Smooth muscle cell (in vitro differentiated cells): ENCODE data around the gene CIB4. TPM values are rescaled to one million over a fixed set of nuclear protein-coding genes. Genes with fewer than 3 reads are reported as not detected.
"Not testable (repeated sequence)": the region's sequence is repeated elsewhere in the genome, so short reads cannot be mapped to it uniquely, and the experiment has no call there.

Experiments used
- DNase-seq: peaks from one replicate; lab custom pipeline; 2025; ENCODE audit not compliant: unreplicated experiment; lab: John Stamatoyannopoulos, UW
- H2AFZ ChIP-seq: fragments of 200-600 bp; sonication (generic); 2 replicates; pipeline ENCODE4 v1.6.0; 2016; ENCODE audit warnings: antibody characterized with exemption, low read depth, mild to moderate bottlenecking
- H3F3A ChIP-seq: fragments of 200-600 bp; sonication (generic); 2 replicates; pipeline ENCODE4 v1.6.0; 2017; ENCODE audit warnings: antibody characterized with exemption, low read depth
- H3K27ac ChIP-seq: fragments of 200-600 bp; sonication (generic); 2 replicates; pipeline ENCODE4 v1.5.1; 2016; ENCODE audit warnings: low read depth, mild to moderate bottlenecking
- H3K27me3 ChIP-seq: fragments of 200-600 bp; sonication (generic); 2 replicates; pipeline ENCODE4 v1.6.1; 2016; ENCODE audit warnings: low read depth, mild to moderate bottlenecking
- H3K36me3 ChIP-seq: fragments of 200-600 bp; sonication (generic); 2 replicates; pipeline ENCODE4 v1.5.1; 2016; ENCODE audit warnings: low read depth
- H3K4me1 ChIP-seq: fragments of 200-600 bp; sonication (generic); 2 replicates; pipeline ENCODE4 v1.5.1; 2016; ENCODE audit warnings: low read depth
- H3K4me2 ChIP-seq: fragments of 200-600 bp; sonication (generic); 2 replicates; pipeline ENCODE4 v1.6.0; 2016; ENCODE audit warnings: mild to moderate bottlenecking
- H3K4me3 ChIP-seq: fragments of 200-600 bp; sonication (generic); 2 replicates; pipeline ENCODE4 v1.5.1; 2016; ENCODE audit warnings: mild to moderate bottlenecking
- H3K79me2 ChIP-seq: fragments of 200-600 bp; sonication (generic); 2 replicates; pipeline ENCODE4 v1.6.0; 2016; ENCODE audit warnings: low read depth, mild to moderate bottlenecking
- H3K9ac ChIP-seq: fragments of 200-600 bp; sonication (generic); 2 replicates; pipeline ENCODE4 v1.6.0; 2016; ENCODE audit warnings: low read depth
- H3K9me3 ChIP-seq: fragments of 200-600 bp; sonication (generic); replicated peaks from 2 replicates; pipeline ENCODE4 v1.5.1; 2016; ENCODE audit warnings: low read depth
- H4K20me1 ChIP-seq: fragments of 200-600 bp; sonication (generic); 2 replicates; pipeline ENCODE4 v1.6.0; 2016; ENCODE audit warnings: low read depth
- WGBS: methylation state at CpG from one replicate; pipeline ENCODE4 v1.1.7; 2016; ENCODE audit warnings: low lambda C conversion rate; 5-methylcytosine and 5-hydroxymethylcytosine counted together
- polyA plus RNA-seq: library from polyadenylated mRNA; unstranded; fragments of >200 nt; fragmentation: Nextera tagmentation; extraction: Ambion mirVana; gene quantifications from 2 replicates; pipeline ENCODE4 v1.2.1, GENCODE V29; 2016
- total RNA-seq: library from RNA; depleted of rRNA; stranded (reverse); fragments of >200 nt; gene quantifications from 2 replicates; pipeline ENCODE4 v1.2.3, GENCODE V29; 2014
- TF ChIP-seq, protein P1 (sequence below): fragments of 200-600 bp; sonication (generic); IDR thresholded peaks from 2 replicates; pipeline ENCODE4 v1.5.1; 2017; ENCODE audit warnings: borderline replicate concordance, mild to moderate bottlenecking, antibody characterized with exemption; ENCODE audit not compliant: insufficient read depth, poor library complexity, severe bottlenecking

The CIB4 gene
- total and polyA plus RNA-seq, 2 experiments from 2014 or later, result not detected

DNA sequence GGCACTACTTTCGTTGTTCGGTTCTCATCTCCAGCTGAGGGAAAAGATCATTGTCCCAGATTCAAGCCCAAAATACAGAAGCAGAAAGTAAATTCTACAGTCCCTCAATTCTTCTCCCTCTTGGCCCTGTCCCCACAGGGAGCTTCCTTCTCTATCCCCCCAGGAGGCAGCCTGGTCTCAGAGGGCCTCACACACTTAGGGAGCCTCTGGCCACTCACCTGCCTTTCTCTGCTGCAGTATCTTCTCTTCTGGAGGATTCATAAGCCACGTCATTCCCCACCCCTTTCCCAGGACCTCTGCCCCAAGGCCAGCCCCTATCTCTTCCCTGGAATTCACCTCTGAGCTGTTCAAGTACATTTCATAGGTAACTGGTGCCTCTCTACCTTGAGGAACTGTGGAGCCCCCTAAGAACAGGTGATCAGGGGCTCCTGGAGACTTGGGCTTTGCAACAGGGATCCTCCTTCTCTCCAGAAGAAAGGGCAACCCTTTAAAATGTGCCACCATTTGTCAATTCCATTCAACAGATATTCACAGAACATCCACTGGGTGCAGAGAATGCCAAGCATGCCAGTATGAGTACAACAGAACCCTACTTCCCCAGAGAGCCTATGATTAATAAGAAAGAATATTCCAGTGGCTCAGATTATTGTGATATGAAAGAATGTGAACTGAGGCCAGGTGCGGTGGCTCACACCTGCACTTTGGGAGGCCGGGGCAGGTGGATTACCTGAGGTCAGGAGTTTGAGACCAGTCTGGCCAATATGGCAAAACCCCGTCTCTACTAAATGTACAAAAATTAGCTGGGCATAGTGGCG, 72.9 kb downstream of the CIB4 start:
- Histone ChIP-seq H3K36me3 (no peaks in the 10 kb centered on the region), H3F3A (no peaks in the 10 kb centered on the region), H3K79me2 (no peaks in the 10 kb centered on the region), H2AFZ (no peak overlapping the region), H3K4me3 (no peak overlapping the region), H3K9ac (no peak overlapping the region), H4K20me1 (no peaks in the 10 kb centered on the region), H3K27me3 (peaks cover 45% of the 10 kb centered on the region), H3K4me1 (peaks cover 5% of the 10 kb centered on the region), H3K27ac (no peak overlapping the region), H3K4me2 (no peak overlapping the region), H3K9me3 (no peaks in the 10 kb centered on the region)
- 87% methylated on average over 7 of the region's 7 CpGs for WGBS
- TF ChIP-seq, protein P1, sequence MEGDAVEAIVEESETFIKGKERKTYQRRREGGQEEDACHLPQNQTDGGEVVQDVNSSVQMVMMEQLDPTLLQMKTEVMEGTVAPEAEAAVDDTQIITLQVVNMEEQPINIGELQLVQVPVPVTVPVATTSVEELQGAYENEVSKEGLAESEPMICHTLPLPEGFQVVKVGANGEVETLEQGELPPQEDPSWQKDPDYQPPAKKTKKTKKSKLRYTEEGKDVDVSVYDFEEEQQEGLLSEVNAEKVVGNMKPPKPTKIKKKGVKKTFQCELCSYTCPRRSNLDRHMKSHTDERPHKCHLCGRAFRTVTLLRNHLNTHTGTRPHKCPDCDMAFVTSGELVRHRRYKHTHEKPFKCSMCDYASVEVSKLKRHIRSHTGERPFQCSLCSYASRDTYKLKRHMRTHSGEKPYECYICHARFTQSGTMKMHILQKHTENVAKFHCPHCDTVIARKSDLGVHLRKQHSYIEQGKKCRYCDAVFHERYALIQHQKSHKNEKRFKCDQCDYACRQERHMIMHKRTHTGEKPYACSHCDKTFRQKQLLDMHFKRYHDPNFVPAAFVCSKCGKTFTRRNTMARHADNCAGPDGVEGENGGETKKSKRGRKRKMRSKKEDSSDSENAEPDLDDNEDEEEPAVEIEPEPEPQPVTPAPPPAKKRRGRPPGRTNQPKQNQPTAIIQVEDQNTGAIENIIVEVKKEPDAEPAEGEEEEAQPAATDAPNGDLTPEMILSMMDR, result no peak
- no peak for DNase-seq

DNA sequence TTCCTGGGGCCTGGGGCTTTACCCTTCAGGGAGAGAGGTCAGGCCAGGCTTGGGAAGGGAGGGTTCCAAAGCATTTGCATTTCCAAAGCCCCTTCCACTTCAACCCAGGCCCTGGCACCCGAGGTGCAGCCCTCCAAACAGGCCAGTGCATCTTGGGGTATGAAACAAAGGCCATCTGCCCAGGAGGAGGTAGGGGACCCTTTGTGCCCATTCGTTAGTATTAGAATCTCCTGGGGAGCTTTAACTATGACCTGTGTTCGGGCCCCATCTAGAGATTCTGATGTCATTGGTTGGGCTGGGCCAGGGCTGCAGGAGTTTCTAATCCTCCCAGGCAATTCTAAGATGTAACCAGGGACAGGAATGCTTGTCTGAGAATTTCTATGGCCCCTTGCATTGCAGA, 73.6 kb downstream of the CIB4 start:
- Histone ChIP-seq H3K9me3 (no peaks in the 10 kb centered on the region), H3K9ac (no peak overlapping the region), H4K20me1 (no peaks in the 10 kb centered on the region), H3K27ac (no peak overlapping the region), H3F3A (no peaks in the 10 kb centered on the region), H3K4me2 (no peak overlapping the region), H3K4me1 (peaks cover 5% of the 10 kb centered on the region), H3K4me3 (no peak overlapping the region), H3K27me3 (peaks cover 44% of the 10 kb centered on the region), H2AFZ (no peak overlapping the region), H3K79me2 (no peaks in the 10 kb centered on the region), H3K36me3 (no peaks in the 10 kb centered on the region)
- TF ChIP-seq, protein P1, result no peak
- 44% methylated on average over 3 of the region's 3 CpGs for WGBS
- DNase-seq, result no peak

DNA sequence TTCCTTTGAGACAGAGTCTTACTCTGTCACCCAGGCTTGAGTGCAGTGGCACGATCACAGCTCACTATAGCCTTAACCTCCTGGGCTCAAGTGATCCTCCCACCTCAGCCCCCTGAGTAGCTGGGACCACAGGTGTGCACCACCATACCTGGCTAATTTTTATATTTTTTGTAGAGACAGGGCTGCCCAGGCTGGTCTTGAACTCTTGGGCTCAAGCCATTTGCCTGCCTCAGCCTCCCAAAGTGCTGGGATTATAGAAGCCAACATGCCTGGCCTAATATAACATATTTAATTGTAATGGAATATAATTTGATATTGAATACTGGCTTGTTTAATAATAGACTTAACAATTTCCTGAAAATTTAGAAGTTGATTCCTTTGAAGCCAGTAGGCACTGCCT, 74.4 kb downstream of the CIB4 start:
- peaks cover 36% of the 10 kb centered on the region for H3K27me3 ChIP-seq
- H4K20me1 ChIP-seq, result not testable (repeated sequence)

GRCh38 chr2:26566081-26566375, 75.1 kb downstream of the CIB4 start:
- 94% methylated on average over 6 of the region's 6 CpGs for WGBS
- Histone ChIP-seq H4K20me1 (no peaks in the 10 kb centered on the region), H3K27ac (no peak overlapping the region), H3K4me1 (peaks cover 5% of the 10 kb centered on the region), H3K9me3 (no peaks in the 10 kb centered on the region), H2AFZ (no peak overlapping the region), H3K27me3 (peaks cover 31% of the 10 kb centered on the region), H3K79me2 (no peaks in the 10 kb centered on the region), H3K9ac (no peak overlapping the region), H3K4me3 (no peak overlapping the region), H3K4me2 (no peak overlapping the region), H3F3A (no peaks in the 10 kb centered on the region), H3K36me3 (no peaks in the 10 kb centered on the region)
- TF ChIP-seq, protein P1, result no peak
- no peak for DNase-seq

More for the DNA sequence above, 74.4 kb downstream of the CIB4 start:
- WGBS, result 89% methylated on average over 1 of the region's 1 CpG
- H2AFZ ChIP-seq, H3K9ac ChIP-seq, H3K4me3 ChIP-seq, H3K36me3 ChIP-seq, H3F3A ChIP-seq, H3K4me1 ChIP-seq, H3K79me2 ChIP-seq, H3K9me3 ChIP-seq, H3K27ac ChIP-seq, H3K4me2 ChIP-seq, DNase-seq: not testable (repeated sequence)
